GM19452 (cell line): Measurements from ENCODE around the gene DNMT1.
A peak's percentile ranks its signal among the peaks of the same experiment; 100 is the strongest.

ENCODE experiments used
- ATAC-seq: cut with Tn5 transposase; IDR thresholded peaks from one replicate; pipeline ENCODE4 v1.9.1; 2021; ENCODE audit not compliant: unreplicated experiment

Gene DNMT1

GRCh38 chr19:10115392-10116084, 79.2 kb downstream of the DNMT1 start:
- ATAC-seq, result no peak

- ATAC-seq, result no peak
Observed at GRCh38 chr19:10114651-10115391, 79.9 kb downstream of the DNMT1 start.

- ATAC-seq, result no peak
Observed at GRCh38 chr19:10113964-10114650, 80.6 kb downstream of the DNMT1 start.

GRCh38 chr19:10113592-10113963, 81.2 kb downstream of the DNMT1 start:
- no peak for ATAC-seq

GRCh38 chr19:10112895-10113591, 81.7 kb downstream of the DNMT1 start:
- no peak for ATAC-seq

- ATAC-seq, result no peak
Observed at GRCh38 chr19:10112037-10112761, 82.6 kb downstream of the DNMT1 start.

GRCh38 chr19:10111405-10111811, 83.3 kb downstream of the DNMT1 start, which contains the start of gene P2RY11:
TSS of gene P2RY11 (plus strand) at chr19:10111693. CDS start at chr19:10111722, 29 bp downstream.
- no peak for ATAC-seq

GRCh38 chr19:10110972-10111317, 83.8 kb downstream of the DNMT1 start:
- no peak for ATAC-seq

- no peak for ATAC-seq
Observed at GRCh38 chr19:10110076-10110971, 84.4 kb downstream of the DNMT1 start.

- no peak for ATAC-seq
Observed at GRCh38 chr19:10109528-10109927, 85.2 kb downstream of the DNMT1 start.

- no peak for ATAC-seq
Observed at GRCh38 chr19:10107817-10108367, 86.9 kb downstream of the DNMT1 start.

- no peak for ATAC-seq
Observed at GRCh38 chr19:10107254-10107653, 87.5 kb downstream of the DNMT1 start.

- ATAC-seq, result peak; percentile 47
Observed at GRCh38 chr19:10106100-10106936, 88.4 kb downstream of the DNMT1 start, which contains the start of gene PPAN. TSS of gene PPAN (plus strand) at chr19:10106362. CDS start at chr19:10106395, 33 bp downstream.

- peak; percentile 19 for ATAC-seq
Observed at GRCh38 chr19:10105509-10106099, 89.1 kb downstream of the DNMT1 start.

GRCh38 chr19:10104665-10105508, 89.9 kb downstream of the DNMT1 start:
- peak; percentile 41 for ATAC-seq

- no peak for ATAC-seq
Observed at GRCh38 chr19:10104130-10104513, 90.6 kb downstream of the DNMT1 start.

GRCh38 chr19:10102787-10103236, 91.9 kb downstream of the DNMT1 start:
- ATAC-seq, result peak; percentile 31
